ENCODE data around the gene BTBD9. TPM values are rescaled to one million over a fixed set of nuclear protein-coding genes. Genes with fewer than 3 reads are reported as not detected.

The BTBD9 gene
- total and polyA plus RNA-seq, 2 experiments from 2014 or later: 8.4 to 10.1 TPM

DNA sequence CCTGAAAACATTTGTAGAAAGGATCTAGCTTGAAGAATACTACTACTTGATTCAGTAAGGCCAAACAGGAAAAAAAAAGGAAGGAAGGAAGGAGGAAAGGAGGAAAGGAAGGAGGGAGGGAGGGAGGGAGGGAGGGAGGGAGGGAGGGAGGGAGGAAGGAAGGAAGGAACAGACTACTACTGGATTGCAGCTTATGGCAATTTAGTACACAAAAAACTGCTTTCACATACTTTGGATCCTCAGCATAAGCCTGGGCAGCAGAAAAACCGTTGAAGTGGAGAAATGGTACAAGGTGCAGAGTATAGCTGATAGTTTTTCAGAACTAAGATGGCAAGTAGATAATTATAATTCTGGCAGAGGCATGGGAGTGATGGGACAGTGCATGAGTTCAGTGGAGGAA lies 201.6 kb downstream of the BTBD9 start:
- Histone ChIP-seq H3K4me1 (ENCODE audit: low read depth) (no peaks in the 10 kb centered on the region), H3K27me3 (no peaks in the 10 kb centered on the region), H3K36me3 (no peaks in the 10 kb centered on the region), H3K9me3 (ENCODE audit: low read depth) (no peaks in the 10 kb centered on the region), H3K4me3 (no peak overlapping the region), H3K27ac (no peak overlapping the region)
- no peak for DNase-seq (ENCODE audit: low read depth in 1 of 2, low spot score in 1 of 2)
- no peak for TF ChIP-seq CTCF (IDR thresholded peaks at IDR 0.05; ENCODE audit: low read depth, low read length)

DNA sequence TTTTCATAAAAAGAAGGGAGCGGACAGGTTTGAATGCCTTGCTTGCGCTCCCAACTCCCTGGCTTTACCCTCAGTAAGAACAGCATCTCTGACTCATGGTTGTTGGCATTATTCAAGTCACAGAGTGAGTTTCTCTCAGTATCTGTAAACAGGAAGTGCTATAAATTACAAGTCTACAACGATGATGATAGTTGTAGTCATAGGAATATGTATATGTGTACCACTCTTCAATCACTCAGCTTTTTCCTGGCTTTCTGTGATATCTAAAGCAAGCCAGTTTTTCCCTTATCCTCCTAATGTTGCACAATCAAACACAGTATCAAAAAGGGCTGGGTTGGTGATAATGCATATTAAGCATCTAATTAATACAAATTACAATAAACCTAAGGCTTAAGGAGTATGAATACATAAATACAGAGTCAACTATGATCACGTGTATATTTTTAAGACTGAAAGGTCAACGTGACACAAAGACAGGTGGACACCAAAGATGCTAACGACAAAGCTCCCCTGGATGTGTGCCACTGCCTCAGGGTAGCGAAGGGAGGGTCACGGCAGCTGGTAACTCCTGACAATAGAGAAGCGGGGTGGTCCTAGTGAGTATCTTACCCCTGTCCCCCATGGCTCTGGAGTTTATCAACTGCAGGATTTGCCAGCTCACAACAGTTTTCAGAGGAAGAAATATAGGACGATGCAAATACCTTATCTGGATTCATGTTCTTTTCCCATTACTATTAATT lies 202.8 kb downstream of the BTBD9 start:
- Histone ChIP-seq H3K27me3 (no peaks in the 10 kb centered on the region), H3K4me1 (ENCODE audit: low read depth) (no peaks in the 10 kb centered on the region), H3K9me3 (ENCODE audit: low read depth) (no peaks in the 10 kb centered on the region), H3K4me3 (no peak overlapping the region), H3K36me3 (no peaks in the 10 kb centered on the region), H3K27ac (no peak overlapping the region)
- no peak for TF ChIP-seq CTCF (IDR thresholded peaks at IDR 0.05; ENCODE audit: low read depth, low read length)
- peak in 1 of 2 donors; percentile 54 for DNase-seq (ENCODE audit: low read depth in 1 of 2, low spot score in 1 of 2)

DNA sequence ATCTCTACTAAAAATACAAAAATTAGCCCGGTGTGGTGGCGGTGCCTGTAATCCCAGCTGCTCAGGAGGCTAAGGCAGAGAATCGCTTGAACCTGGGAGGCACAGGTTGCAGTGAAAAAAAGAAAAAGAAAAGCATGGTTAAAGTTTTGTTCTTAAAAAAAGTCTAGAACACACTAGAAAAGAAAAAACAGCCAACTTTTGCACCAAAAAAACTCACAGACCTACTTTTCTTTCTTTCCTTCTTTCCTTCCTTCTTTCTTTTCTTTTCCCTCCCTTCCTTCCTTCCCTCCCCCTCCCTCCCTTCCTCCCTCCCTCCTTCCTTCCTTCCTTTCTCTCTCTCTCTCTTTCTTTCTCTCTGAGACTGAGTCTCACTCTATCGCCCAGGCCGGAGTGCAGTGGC lies 204.4 kb downstream of the BTBD9 start:
- H3K27ac ChIP-seq: no peak overlapping the region
- no peaks in the 10 kb centered on the region for H3K27me3 ChIP-seq
- no peaks in the 10 kb centered on the region for H3K36me3 ChIP-seq
- DNase-seq (ENCODE audit: low read depth in 1 of 2, low spot score in 1 of 2): no peak
- TF ChIP-seq CTCF (IDR thresholded peaks at IDR 0.05; ENCODE audit: low read depth, low read length): no peak
- H3K4me1 ChIP-seq (ENCODE audit: low read depth): no peaks in the 10 kb centered on the region
- no peak overlapping the region for H3K4me3 ChIP-seq
- H3K9me3 ChIP-seq (ENCODE audit: low read depth): no peaks in the 10 kb centered on the region

GRCh38 chr6:38434051-38434450 lies 205.7 kb downstream of the BTBD9 start:
- H3K27ac ChIP-seq: no peak overlapping the region
- H3K36me3 ChIP-seq: no peaks in the 10 kb centered on the region

DNA sequence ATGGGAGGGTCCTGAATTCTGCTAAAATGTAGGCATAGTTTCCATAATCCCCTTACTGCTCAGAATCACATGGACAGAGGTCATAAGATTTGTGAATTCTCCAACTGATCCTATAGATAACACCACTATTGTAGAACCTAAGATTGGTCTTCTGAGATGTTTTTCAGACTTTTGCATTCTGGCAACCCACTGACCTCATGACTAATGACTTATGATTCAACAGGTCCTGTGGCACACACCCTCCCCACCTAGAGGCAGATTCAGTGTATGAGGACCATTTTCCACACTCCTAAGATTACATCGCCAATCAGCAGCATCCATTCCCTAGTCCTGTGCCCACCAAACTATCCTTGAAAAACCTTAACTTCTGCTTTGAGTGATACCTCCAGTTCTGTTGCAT lies 207.2 kb downstream of the BTBD9 start:
- Histone ChIP-seq H3K36me3 (no peaks in the 10 kb centered on the region), H3K27ac (no peak overlapping the region), H3K27me3 (no peaks in the 10 kb centered on the region), H3K4me3 (no peak overlapping the region), H3K4me1 (ENCODE audit: low read depth) (no peaks in the 10 kb centered on the region), H3K9me3 (ENCODE audit: low read depth) (no peaks in the 10 kb centered on the region)
- no peak for TF ChIP-seq CTCF (IDR thresholded peaks at IDR 0.05; ENCODE audit: low read depth, low read length)
- DNase-seq (ENCODE audit: low read depth in 1 of 2, low spot score in 1 of 2): no peak

More at GRCh38 chr6:38434051-38434450, 205.7 kb downstream of the BTBD9 start:
- DNase-seq (ENCODE audit: low read depth in 1 of 2, low spot score in 1 of 2): no peak
- H3K9me3 ChIP-seq (ENCODE audit: low read depth): no peaks in the 10 kb centered on the region
- no peaks in the 10 kb centered on the region for H3K4me1 ChIP-seq (ENCODE audit: low read depth)
- TF ChIP-seq CTCF (IDR thresholded peaks at IDR 0.05; ENCODE audit: low read depth, low read length): no peak
- no peaks in the 10 kb centered on the region for H3K27me3 ChIP-seq
- no peak overlapping the region for H3K4me3 ChIP-seq
